HEK293T (cell line): Measurements from ENCODE around the gene CLIC3.

Experiments
- CTCF ChIA-PET: fragments of 350-600 bp; formaldehyde crosslinking; extraction: SDS; loops from one replicate; lab custom pipeline; 2021; ENCODE audit warnings: antibody characterized with exemption, inconsistent platforms; lab: Yijun Ruan, JAX
- POLR2A ChIA-PET: fragments of 350-600 bp; formaldehyde crosslinking; extraction: SDS; loops from one replicate; lab custom pipeline; 2020; ENCODE audit warnings: antibody characterized with exemption, inconsistent platforms; lab: Yijun Ruan, JAX
- DNase-seq: peaks from one replicate; pipeline ENCODE4 v3.0.0; 2012; ENCODE audit warnings: mixed read lengths; ENCODE audit errors: extremely low spot score
- ARNT ChIP-seq: fragments of 450-650 bp; IDR thresholded peaks from 2 replicates; pipeline ENCODE4 v1.6.1; 2017; ENCODE audit warnings: mild to moderate bottlenecking
- BHLHE40 ChIP-seq: fragments of 450-650 bp; IDR thresholded peaks from 2 replicates; pipeline ENCODE4 v1.6.1; 2016; ENCODE audit warnings: mild to moderate bottlenecking, moderate library complexity, borderline replicate concordance
- CTBP1 ChIP-seq: fragments of 450-650 bp; IDR thresholded peaks from 2 replicates; pipeline ENCODE4 v1.6.1; 2016; ENCODE audit warnings: borderline replicate concordance
- ELF4 ChIP-seq: fragments of 450-650 bp; IDR thresholded peaks from 2 replicates; pipeline ENCODE4 v1.6.1; 2017; ENCODE audit warnings: antibody characterized with exemption
- FOXA1 ChIP-seq: fragments of 450-650 bp; IDR thresholded peaks from 2 replicates; pipeline ENCODE4 v1.6.1; 2016; ENCODE audit warnings: mild to moderate bottlenecking
- FOXK2 ChIP-seq: fragments of 450-650 bp; IDR thresholded peaks from 2 replicates; pipeline ENCODE4 v1.6.1; 2016; ENCODE audit warnings: mild to moderate bottlenecking
- FOXM1 ChIP-seq: fragments of 450-650 bp; IDR thresholded peaks from 2 replicates; pipeline ENCODE4 v1.6.1; 2017; ENCODE audit warnings: mild to moderate bottlenecking, borderline replicate concordance
- HDGF ChIP-seq: fragments of 450-650 bp; IDR thresholded peaks from 2 replicates; pipeline ENCODE4 v1.6.1; 2017; ENCODE audit warnings: antibody characterized with exemption, borderline replicate concordance
- L3MBTL2 ChIP-seq: fragments of 450-650 bp; conservative IDR thresholded peaks from 2 replicates; pipeline ENCODE4 v1.6.1; 2016; ENCODE audit warnings: mild to moderate bottlenecking
- LEF1 ChIP-seq: fragments of 450-650 bp; IDR thresholded peaks from 2 replicates; pipeline ENCODE4 v1.6.1; 2017; ENCODE audit warnings: mild to moderate bottlenecking, borderline replicate concordance
- NFRKB ChIP-seq: fragments of 450-650 bp; IDR thresholded peaks from 2 replicates; pipeline ENCODE4 v1.6.1; 2016; ENCODE audit warnings: mild to moderate bottlenecking, moderate library complexity
- PKNOX1 ChIP-seq: fragments of 450-650 bp; IDR thresholded peaks from 2 replicates; pipeline ENCODE4 v1.6.1; 2016
- SP1 ChIP-seq: fragments of 450-650 bp; IDR thresholded peaks from 2 replicates; pipeline ENCODE4 v1.6.1; 2017
- SUZ12 ChIP-seq: fragments of 450-650 bp; IDR thresholded peaks from 2 replicates; pipeline ENCODE4 v1.6.1; 2016; ENCODE audit warnings: mild to moderate bottlenecking
- TARDBP ChIP-seq: fragments of 450-650 bp; IDR thresholded peaks from 2 replicates; pipeline ENCODE4 v1.6.1; 2016
- ZNF384 ChIP-seq: fragments of 450-650 bp; IDR thresholded peaks from 2 replicates; pipeline ENCODE4 v1.6.1; 2016

CLIC3 gene

GRCh38 chr9:136996361-136997292 lies at the start of gene CLIC3:
Gene CLIC3 (minus strand): TSS chr9:136996568. CDS start chr9:136996543, 25 bp downstream.
- CTCF ChIA-PET: interaction anchor here (1.0 kb wide), 1 partner anchor 49 kb away, joined by 5 read pairs; no protein-coding TSS in a partner anchor
- DNase-seq: no peak
- POLR2A ChIA-PET: no interaction called here
- TF ChIP-seq FOXM1 (no peak), ZNF384 (no peak), L3MBTL2 (no peak)

GRCh38 chr9:137045294-137046087 lies 49.1 kb upstream of the CLIC3 start:
- DNase-seq: peak; percentile 61
- TF ChIP-seq LEF1 (no peak), SP1 (no peak), SUZ12 (no peak), L3MBTL2 (no peak; the same call in 1 of the 2 replicates), FOXM1 (no peak), FOXK2 (no peak), HDGF (no peak), ZNF384 (no peak), CTBP1 (no peak), FOXA1 (no peak), ELF4 (no peak), PKNOX1 (no peak)
- ChIA-PET CTCF (interaction anchor here (2.5 kb wide), 1 partner anchor 10 kb away, joined by 13 read pairs; no protein-coding TSS in a partner anchor), POLR2A (no interaction called here)

GRCh38 chr9:137044502-137045177 lies 48.3 kb upstream of the CLIC3 start:
- no peak for TF ChIP-seq L3MBTL2
- TF ChIP-seq FOXM1: no peak
- no peak for TF ChIP-seq FOXA1
- TF ChIP-seq NFRKB: no peak
- TF ChIP-seq PKNOX1: no peak
- no peak for TF ChIP-seq LEF1
- TF ChIP-seq CTBP1: no peak
- no peak for TF ChIP-seq SP1
- no peak for TF ChIP-seq ZNF384
- TF ChIP-seq SUZ12: no peak
- no peak for TF ChIP-seq HDGF
- TF ChIP-seq ELF4: no peak
- TF ChIP-seq TARDBP: no peak
- TF ChIP-seq ARNT: no peak
- POLR2A ChIA-PET: interaction anchor here (1.1 kb wide), 1 partner anchor 15 kb away, joined by 4 read pairs; no protein-coding TSS in a partner anchor
- CTCF ChIA-PET: interaction anchor here (2.5 kb wide), 1 partner anchor 9 kb away, joined by 13 read pairs; no protein-coding TSS in a partner anchor
- DNase-seq: no peak

GRCh38 chr9:137044037-137044436 lies 47.7 kb upstream of the CLIC3 start:
- ChIA-PET CTCF (interaction anchor here (2.5 kb wide), 1 partner anchor 9 kb away, joined by 13 read pairs; no protein-coding TSS in a partner anchor), POLR2A (interaction anchor here (1.1 kb wide), 1 partner anchor 15 kb away, joined by 4 read pairs; no protein-coding TSS in a partner anchor)
- DNase-seq: no peak
- TF ChIP-seq FOXK2 (no peak), SP1 (no peak), FOXM1 (no peak), BHLHE40 (no peak), FOXA1 (no peak), TARDBP (no peak), PKNOX1 (no peak), LEF1 (no peak), HDGF (no peak)
